Urothelium cell line (cell line): ENCODE measurements around the gene TMEM255A.
A peak's percentile ranks its signal among the peaks of the same experiment; 100 is the strongest.

Source experiments
- DNase-seq: peaks from one replicate; pipeline ENCODE4 v3.0.0; 2011; ENCODE audit warnings: low spot score, mixed read lengths
- FAIRE-seq: peaks from 2 replicates; lab custom pipeline; 2011; peaks lifted over from hg19 to GRCh38; lab: Jason Lieb, UNC

The TMEM255A gene

GRCh38 chrX:120271218-120271617, 40.0 kb downstream of the TMEM255A start:
- no peak for DNase-seq
- FAIRE-seq: no peak

GRCh38 chrX:120270567-120270966, 40.7 kb downstream of the TMEM255A start:
- DNase-seq: no peak
- no peak for FAIRE-seq

- no peak for FAIRE-seq
- DNase-seq: no peak
These were observed 41.8 kb downstream of the TMEM255A start for GRCh38 chrX:120269373-120270035.

- DNase-seq: no peak
- no peak for FAIRE-seq
These were observed 46.9 kb downstream of the TMEM255A start for GRCh38 chrX:120264341-120264740.

- FAIRE-seq: no peak
- DNase-seq: no peak
These were observed 48.2 kb downstream of the TMEM255A start for GRCh38 chrX:120262859-120263708.

GRCh38 chrX:120260369-120260768, 50.9 kb downstream of the TMEM255A start:
- FAIRE-seq: no peak

GRCh38 chrX:120253784-120254183, 57.5 kb downstream of the TMEM255A start:
- DNase-seq (no peak), FAIRE-seq (no peak)

More at GRCh38 chrX:120260369-120260768, 50.9 kb downstream of the TMEM255A start:
- DNase-seq: no peak

GRCh38 chrX:120251471-120252011, 59.7 kb downstream of the TMEM255A start:
- peak; percentile 4 for DNase-seq
- no peak for FAIRE-seq

GRCh38 chrX:120250522-120251271, 60.6 kb downstream of the TMEM255A start, which contains the start of gene ZBTB33:
ZBTB33 (plus strand) TSS chrX:120250812; CDS start chrX:120253416, 2,604 bp downstream.
- FAIRE-seq (no peak), DNase-seq (peak; percentile 80)

GRCh38 chrX:120244735-120245498, 66.3 kb downstream of the TMEM255A start:
- FAIRE-seq (no peak), DNase-seq (peak; percentile 36)

GRCh38 chrX:120244395-120244734, 66.9 kb downstream of the TMEM255A start:
- FAIRE-seq: no peak
- no peak for DNase-seq

GRCh38 chrX:120242813-120243212, 68.4 kb downstream of the TMEM255A start:
- FAIRE-seq (no peak), DNase-seq (no peak)

- no peak for DNase-seq
- no peak for FAIRE-seq
These were observed 72.3 kb downstream of the TMEM255A start for GRCh38 chrX:120238933-120239332.

GRCh38 chrX:120236687-120237479, 74.4 kb downstream of the TMEM255A start:
- no peak for FAIRE-seq
- DNase-seq: no peak

GRCh38 chrX:120235284-120235683, 76.0 kb downstream of the TMEM255A start:
- no peak for DNase-seq
- no peak for FAIRE-seq

- no peak for DNase-seq
- no peak for FAIRE-seq
These were observed 82.9 kb downstream of the TMEM255A start for GRCh38 chrX:120228187-120228908.

GRCh38 chrX:120224388-120224787, 86.9 kb downstream of the TMEM255A start:
- DNase-seq: no peak
- no peak for FAIRE-seq

- no peak for FAIRE-seq
- no peak for DNase-seq
These were observed 87.9 kb downstream of the TMEM255A start for GRCh38 chrX:120223374-120223773.
